GM08714 (cell line): Measurements from ENCODE around the gene FOXN3.
A peak's percentile ranks its signal among the peaks of the same experiment; 100 is the strongest.

Source experiments
- H3K4me3 ChIP-seq: fragments of 200-500 bp; sonication (Bioruptor generic); 2 replicates; pipeline ENCODE4 v1.5.1; 2014; ENCODE audit warnings: mild to moderate bottlenecking, low read length, inconsistent platforms
- ZNF274 ChIP-seq: IDR thresholded peaks from 2 replicates; pipeline ENCODE4 v1.6.1; 2012; ENCODE audit warnings: mild to moderate bottlenecking, low read depth, low read length

The FOXN3 gene

GRCh38 chr14:89417091-89417464 is at the start of gene FOXN3:
TSS of gene FOXN3 (minus strand) at chr14:89417233. CDS start at chr14:89412476, 4,757 bp downstream.
- peak within 1 kb of the TSS; percentile 89 for H3K4me3 ChIP-seq
- TF ChIP-seq ZNF274 = no peak

- H3K4me3 ChIP-seq = no peak overlapping the region
- TF ChIP-seq ZNF274 = no peak
These were observed 49.5 kb upstream of the FOXN3 start for GRCh38 chr14:89466484-89466883.

- TF ChIP-seq ZNF274 = no peak
- no peak overlapping the region for H3K4me3 ChIP-seq
These were observed 48.8 kb upstream of the FOXN3 start for GRCh38 chr14:89465876-89466275.

- no peak overlapping the region for H3K4me3 ChIP-seq
- no peak for TF ChIP-seq ZNF274
These were observed 44.2 kb upstream of the FOXN3 start for GRCh38 chr14:89461256-89461655.

GRCh38 chr14:89458713-89459420 is 41.8 kb upstream of the FOXN3 start:
- TF ChIP-seq ZNF274 = no peak
- no peak overlapping the region for H3K4me3 ChIP-seq

GRCh38 chr14:89457007-89457406 is 40.0 kb upstream of the FOXN3 start:
- TF ChIP-seq ZNF274 = no peak

GRCh38 chr14:89455412-89455811 is 38.4 kb upstream of the FOXN3 start:
- no peak overlapping the region for H3K4me3 ChIP-seq
- no peak for TF ChIP-seq ZNF274

More at GRCh38 chr14:89457007-89457406, 40.0 kb upstream of the FOXN3 start:
- H3K4me3 ChIP-seq = no peak overlapping the region

- no peak overlapping the region for H3K4me3 ChIP-seq
- TF ChIP-seq ZNF274 = no peak
These were observed 38.0 kb upstream of the FOXN3 start for GRCh38 chr14:89454996-89455395.

GRCh38 chr14:89452281-89452680 is 35.2 kb upstream of the FOXN3 start:
- no peak for TF ChIP-seq ZNF274

GRCh38 chr14:89451229-89451628 is 34.2 kb upstream of the FOXN3 start:
- no peak overlapping the region for H3K4me3 ChIP-seq
- TF ChIP-seq ZNF274 = no peak

More at GRCh38 chr14:89452281-89452680, 35.2 kb upstream of the FOXN3 start:
- no peak overlapping the region for H3K4me3 ChIP-seq

GRCh38 chr14:89447182-89447944 is 30.3 kb upstream of the FOXN3 start:
- TF ChIP-seq ZNF274 = no peak
- no peak overlapping the region; the same call in 1 of the 2 replicates for H3K4me3 ChIP-seq

GRCh38 chr14:89445273-89445973 is 28.4 kb upstream of the FOXN3 start:
- H3K4me3 ChIP-seq = no peak overlapping the region
- no peak for TF ChIP-seq ZNF274

GRCh38 chr14:89444516-89445125 is 27.6 kb upstream of the FOXN3 start:
- H3K4me3 ChIP-seq = no peak overlapping the region
- no peak for TF ChIP-seq ZNF274

GRCh38 chr14:89444044-89444443 is 27.0 kb upstream of the FOXN3 start:
- TF ChIP-seq ZNF274 = no peak
- H3K4me3 ChIP-seq = no peak overlapping the region

GRCh38 chr14:89443042-89443629 is 26.1 kb upstream of the FOXN3 start:
- H3K4me3 ChIP-seq = no peak overlapping the region

More at GRCh38 chr14:89443042-89443629, 26.1 kb upstream of the FOXN3 start:
- TF ChIP-seq ZNF274 = no peak
